NCI-H2107 treated with DMSO at 0.1 percent for 48 hours (cell line): ENCODE measurements around the gene AMOTL1.
A peak's percentile ranks its signal among the peaks of the same experiment; 100 is the strongest.
"Not testable (repeated sequence)": the region's sequence is repeated elsewhere in the genome, so short reads cannot be mapped to it uniquely, and the experiment has no call there.

ENCODE experiments used
- DNase-seq: peaks from one replicate; lab custom pipeline; 2025; ENCODE audit not compliant: unreplicated experiment; lab: John Stamatoyannopoulos, UW

Gene AMOTL1

DNA sequence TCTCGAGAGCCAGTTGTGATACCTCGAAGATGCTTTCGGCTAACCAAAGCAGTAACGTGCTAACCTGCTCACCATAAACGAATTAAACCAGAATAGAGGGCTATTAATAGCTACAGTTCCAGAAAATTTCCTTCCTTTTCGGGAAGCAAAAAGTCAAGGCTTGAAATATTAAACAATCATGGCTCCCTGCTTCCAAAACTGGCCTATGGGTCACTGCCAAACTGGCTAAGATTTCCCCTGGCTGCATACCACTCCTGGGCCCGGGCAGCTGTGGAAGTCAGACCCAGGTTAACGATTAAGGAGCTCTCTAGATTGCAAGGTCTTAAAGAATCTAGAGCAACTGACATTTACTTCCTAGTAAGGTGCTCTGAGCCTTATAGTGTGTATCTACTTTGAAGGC, 1.7 kb downstream of the AMOTL1 start:
- no peak for DNase-seq

DNA sequence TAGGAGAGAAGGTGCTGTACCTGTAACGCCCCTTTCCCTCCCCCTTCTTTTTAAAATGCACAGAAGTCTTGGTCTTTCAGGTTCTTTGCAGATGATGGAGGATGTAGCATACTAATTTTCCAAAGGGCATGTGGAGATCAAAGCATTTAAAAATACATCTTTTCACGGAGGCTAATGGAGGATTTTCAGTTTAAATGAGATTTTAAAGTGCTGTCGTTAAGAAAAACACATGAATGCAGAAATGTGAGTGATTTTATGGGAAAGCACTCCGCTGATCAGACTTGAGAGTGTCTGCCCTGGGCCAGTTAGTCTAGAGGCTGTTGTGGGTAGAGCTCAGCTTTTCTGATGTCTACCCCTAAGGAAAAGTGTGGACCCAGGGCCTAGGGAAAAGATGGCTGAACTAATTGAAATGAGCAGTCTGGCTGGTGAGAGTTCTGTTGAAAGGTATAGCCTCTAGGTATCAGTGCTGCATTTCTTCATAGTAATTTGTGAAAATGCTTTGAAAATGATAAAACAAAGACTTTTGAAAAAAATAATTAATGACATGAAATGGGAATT, 2.5 kb downstream of the AMOTL1 start:
- no peak for DNase-seq

DNA sequence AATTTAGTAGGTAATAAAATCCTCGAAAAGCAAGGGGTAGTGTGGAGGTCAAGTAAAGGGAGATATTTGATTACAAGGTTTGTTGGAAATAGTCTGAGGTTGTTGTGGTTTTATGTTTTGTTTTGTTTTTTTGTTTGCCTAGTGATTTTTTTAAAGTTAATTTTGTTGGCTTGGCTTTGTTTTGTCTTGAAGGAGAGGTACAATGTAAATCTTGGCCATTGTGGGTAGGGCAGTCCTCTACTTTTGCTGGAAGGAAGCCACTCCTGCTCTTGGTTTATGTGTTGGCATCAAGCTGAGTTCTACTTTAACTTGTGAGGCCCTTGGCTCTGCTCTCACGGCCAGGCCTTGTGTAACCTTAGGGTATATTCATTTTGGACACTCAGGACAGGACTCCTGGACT, 3.2 kb downstream of the AMOTL1 start:
- DNase-seq, result no peak

DNA sequence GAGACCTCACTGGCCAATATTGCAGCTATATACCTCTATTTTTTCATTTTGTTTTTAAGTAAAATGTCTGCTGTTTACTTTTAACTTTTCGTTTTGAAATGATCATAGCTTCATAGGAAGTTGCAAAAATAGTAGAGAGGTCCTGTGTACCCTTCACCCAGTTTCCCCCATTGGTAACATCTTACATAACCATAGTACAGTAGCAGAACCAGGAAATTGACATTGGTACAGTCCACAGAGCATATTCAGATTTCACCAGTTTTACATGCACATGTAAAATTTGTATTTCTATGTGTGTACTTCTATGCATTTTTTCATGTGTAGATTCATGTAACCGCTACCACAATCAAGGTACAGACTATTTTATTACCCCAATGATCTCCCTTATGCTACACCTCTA, 3.8 kb downstream of the AMOTL1 start:
- no peak for DNase-seq

DNA sequence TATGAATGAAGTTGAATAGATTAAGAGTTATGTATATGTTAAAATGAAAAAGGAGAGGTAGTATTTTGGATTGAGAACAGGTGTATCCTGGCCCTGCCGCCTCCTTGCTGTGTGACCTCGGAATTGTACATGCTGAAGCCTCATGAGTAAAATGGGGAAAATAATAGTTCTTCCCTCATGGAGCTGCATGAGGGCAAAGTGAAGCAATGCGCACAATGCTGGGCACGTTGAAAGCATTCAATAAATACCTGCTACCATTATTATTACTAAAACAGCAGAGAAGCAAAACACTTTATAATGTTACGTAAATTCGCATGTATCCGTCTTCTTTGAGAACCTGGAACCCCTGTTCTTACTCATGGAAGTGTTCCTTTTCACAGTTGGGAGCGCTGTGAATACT, 5.7 kb downstream of the AMOTL1 start:
- DNase-seq, result no peak

DNA sequence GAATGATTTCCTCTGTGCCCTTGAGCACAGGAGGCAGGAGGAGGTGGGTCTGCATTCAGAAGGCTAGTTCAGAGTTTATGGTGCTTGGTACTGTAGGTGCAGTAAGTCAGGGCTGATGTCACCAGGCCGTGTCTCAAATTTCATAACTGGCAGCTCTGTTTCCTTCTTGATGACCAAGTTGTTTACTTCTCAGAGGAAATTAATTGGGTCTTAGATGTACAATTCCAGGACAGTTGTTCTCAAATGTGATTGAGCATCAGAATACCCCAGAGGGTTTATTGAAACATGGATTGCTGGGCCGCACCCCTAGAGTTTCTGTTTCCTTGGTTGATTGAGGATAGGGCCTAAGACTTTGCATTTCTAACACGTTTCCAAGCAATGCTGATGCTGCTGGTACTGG, 6.2 kb downstream of the AMOTL1 start:
- DNase-seq, result peak; percentile 43

DNA sequence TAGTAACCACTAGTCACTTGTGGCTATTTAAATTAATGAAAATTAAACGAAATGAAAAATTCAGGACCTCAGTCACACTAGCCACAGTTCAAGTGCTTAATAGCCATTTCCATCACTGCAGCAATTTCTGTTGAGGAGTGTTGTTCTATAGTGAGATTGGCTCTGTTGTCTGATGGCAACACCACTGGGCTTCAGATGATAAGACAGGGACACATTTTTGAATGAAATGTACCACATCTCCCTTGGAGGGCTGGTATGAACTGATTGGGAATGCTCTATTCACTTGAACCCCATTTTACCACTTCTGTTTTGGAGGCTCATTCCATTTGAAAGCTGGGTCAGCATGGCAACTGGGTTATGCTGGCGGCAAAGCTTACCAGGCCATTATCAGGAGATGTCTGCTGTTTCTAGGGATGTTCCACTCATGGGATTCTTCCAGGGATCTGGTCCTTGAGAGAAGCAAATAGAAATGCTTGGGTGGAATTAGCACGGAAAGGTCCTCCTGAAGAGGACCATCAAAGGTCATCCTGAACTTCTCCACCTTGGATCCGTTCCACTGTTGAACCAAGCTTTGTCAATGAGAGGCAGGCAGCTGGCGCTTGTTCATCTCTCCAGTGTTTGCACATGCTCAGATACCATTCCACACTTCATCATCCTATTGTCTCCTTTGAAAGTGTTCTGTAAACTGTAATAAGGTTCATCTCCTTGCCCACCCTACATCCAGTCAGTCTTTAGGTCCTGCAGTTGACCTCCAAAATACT, 7.6 kb downstream of the AMOTL1 start:
- DNase-seq, result peak; percentile 40

DNA sequence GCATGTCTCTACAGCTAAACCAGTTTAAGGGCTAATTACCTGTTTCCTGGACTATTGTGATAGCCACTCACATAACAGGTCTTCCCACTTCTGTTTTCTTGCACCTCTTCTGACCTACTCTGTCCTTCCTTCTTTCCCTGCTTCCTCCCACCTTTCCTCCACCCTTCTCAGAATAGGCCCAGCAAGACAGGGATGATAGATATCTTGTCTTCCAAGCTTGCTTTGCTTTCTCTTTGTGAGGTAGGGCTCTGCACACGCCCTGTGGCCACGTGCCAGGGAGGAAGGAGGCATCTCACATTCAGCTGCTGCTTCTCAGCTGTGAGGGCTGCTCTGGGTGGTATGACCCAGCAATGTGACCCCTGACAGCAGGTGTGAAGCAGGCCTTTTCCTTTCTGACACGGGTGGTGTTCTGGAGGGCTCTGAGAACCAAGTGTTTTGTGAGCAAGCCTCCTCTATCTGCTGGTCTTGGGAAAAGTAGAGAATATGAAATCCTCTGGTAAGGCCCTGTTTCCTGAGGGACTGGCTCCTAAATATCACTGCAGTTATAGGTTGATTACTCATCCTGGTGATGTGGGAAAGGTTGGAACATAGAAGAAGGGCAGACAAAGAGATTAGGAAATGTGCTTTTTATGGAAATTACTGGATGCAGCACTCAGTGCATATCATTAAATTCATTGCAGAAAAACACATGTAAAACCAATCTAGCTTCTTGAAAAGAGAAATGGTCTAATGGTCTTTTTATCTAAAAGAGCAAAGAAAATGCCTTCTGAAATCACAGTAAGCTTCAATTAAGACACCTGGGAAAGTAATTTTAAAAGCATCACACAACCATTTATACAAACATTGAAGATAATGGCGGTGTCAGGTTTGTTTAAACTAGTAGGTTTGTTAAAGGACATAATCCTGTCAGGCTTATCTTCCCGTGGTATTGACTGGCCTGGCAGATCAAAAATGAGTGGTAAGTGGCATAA, 8.5 kb downstream of the AMOTL1 start:
- DNase-seq, result peak; percentile 40

DNA sequence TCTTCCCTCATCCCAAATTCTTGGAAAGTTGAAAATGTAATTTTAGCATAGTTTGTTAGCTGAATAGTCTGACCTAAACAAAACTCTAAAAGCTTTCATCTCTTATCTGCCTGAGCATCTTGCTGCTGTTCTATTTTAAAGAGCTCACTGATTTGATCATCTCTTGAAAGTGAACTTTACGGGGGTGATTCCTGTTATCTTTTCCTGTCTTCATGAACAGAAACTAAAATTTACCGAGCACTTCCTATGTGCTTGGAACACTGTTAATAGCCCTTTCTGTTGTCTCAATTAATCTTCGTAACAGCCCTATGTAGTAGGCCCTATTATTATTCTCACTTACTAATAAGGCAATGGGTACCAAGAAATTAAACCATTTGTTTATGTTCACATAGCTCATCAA, 12.3 kb downstream of the AMOTL1 start:
- DNase-seq, result no peak

DNA sequence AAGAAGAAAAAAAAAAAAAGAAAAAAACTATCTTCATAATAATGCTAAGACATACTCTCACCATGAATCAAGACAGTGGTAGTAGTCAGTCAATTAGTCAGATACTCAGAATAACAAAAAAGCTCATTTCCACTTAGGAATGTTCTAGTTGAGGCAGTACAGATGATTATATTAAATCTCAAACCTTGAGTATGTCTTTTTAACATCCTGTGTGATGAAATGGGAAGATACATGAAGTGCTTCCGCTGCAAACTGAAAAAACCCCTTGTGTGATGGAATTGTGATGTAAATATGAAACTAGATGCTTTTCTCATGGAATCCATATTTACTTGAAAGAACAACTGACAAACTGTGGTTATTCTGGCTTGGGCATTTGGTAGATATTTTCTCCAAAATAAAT, 13.7 kb downstream of the AMOTL1 start:
- DNase-seq, result no peak

DNA sequence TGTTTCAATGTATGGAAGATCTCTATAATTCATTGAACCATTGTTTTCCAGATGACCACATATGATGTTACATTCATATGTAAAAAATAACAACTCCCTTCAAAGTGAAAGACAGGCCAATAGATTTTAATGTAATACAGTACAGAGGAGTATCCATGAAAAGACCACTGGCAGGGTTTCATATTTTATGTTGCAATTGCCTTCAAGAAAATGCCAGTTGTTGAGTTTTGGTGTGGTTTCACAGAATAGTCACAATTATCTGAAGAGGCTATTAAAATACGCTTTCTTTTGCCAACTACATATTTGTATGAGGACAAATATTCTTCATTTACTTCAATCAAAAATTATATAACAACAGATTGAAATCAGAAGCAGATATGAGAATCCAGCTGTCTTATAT, 14.3 kb downstream of the AMOTL1 start:
- no peak for DNase-seq

DNA sequence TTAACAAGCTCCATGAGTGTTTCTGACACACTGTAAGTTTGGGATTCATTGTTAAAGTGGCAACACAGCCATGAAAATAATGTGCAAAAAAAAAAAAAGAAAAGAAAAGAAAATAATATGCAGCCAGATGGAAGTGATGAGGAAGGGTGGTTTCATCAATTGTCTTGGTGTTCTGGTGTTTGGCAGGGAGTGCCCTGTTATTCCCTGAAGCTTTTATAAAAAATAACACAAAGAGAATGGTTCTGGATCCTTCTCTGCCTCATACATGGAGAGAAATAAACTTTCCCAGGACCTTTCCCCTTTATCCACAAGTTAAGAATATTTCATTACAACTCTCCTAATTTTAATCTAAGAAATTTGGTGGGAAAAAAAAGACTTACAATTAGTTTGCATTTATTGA, 16.7 kb downstream of the AMOTL1 start:
- DNase-seq, result no peak

DNA sequence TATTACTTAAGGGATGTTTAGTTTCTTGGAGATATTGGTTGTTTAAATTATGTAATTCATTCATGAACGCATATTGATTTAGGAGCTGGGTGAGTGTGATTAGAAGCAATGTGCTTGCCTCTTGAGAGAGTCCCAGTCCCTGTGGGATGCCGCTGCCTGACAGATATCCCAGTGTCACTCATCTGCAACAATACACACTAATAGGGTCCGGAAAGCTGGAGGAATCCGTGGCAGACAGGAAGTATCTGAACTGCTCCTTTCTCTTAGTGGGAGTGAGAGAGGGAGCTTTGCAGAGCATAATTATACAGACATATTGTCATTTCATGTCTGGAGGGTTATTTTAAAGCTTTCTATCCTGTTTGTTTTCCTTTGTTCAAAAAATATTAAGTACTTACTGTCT, 17.4 kb downstream of the AMOTL1 start:
- no peak for DNase-seq

DNA sequence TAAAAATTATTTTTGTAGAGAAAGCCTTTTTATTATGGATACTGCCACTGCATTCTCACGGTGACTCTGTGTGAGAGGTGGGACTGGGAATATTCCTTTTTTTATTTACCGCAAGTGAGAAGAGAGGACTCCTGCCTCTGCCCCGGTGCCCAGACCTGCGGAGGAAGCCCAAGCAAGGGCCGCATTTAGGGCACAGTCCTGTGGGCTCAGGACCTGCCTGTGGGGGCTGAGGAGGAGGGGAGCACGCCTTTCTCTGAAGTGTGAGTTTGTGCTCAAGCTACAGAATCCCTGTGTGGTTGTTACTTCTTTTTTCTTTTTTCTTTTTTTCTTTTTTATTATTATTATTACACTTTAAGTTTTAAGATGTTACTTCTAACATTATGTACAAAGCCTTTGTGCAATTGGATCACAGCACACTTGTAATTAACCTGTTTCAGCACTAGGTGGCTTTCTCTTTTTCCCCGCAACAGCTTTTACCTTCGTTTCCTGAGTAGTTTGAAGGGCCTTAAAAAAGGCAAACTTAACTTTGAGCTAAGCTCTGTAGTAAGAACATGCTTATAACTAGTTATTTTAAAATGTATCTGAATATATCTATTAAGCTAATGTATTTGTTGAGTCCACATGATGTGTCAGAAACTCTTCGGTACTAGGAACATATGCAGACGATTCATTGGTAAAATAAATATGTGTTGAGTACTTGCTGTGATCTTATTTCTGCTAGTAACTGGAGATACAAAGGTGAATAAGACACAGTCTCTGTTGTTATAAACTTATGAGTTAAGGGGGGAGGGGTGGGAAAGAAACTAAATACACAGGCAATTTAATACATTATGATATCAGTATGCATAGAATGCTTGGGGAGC, 18.3 kb downstream of the AMOTL1 start:
- DNase-seq, result peak; percentile 14

DNA sequence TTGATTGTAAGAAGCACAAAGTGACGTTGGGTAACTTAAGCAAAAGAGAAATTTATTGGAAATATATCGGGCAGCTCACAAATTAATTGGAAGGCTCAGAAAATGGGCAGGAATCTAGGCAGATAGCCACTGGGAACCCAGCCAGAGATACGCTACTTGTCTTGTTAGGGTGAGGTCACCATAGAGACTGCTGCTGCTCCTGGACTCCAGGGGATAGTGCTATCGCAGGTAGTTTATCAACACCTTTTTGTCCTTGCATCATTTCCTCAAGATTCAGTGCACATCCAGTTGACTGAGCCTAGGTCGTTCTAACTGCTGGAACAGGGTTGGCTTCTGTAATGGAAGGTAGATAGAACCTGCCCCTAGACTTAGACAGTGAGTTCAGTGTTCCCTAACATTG, 19.6 kb downstream of the AMOTL1 start:
- no peak for DNase-seq

DNA sequence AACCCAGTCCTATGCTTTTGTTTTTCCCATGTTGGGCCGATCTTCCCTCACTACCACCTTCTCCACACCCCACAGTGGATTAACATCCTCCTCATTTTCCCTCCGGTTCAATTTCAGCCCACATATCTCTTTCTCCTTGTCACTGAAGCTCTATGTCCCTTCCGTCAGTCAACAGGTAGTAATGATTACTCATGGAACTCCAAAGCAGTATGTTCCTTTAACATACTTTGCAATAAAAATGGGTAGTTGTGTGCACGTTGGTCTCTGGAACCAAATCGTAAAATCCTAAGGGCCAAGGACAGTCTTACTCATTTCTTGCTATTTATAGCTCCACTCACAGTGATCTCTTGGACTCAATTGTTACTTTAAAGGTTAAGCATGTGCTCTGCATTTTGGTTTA, 20.2 kb downstream of the AMOTL1 start:
- DNase-seq, result no peak

DNA sequence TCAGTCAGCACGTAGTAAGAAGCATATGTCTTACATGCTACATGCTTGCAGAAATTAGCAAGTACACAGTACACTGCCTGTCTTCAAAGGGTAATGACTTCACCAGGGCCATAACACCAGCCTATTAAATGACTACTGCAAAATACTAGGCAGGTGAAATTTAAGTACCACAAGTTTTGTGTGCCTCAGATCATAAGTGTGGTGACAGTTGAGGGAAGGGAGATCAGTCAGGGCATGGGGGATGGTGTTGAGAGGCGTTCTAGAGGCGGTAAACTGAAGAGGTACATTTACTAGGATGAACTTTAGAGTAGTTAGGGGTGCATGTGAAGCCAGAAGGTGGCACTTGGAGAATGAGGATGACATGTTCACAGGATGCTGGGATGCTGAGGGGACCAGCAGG, 22.0 kb downstream of the AMOTL1 start:
- no peak for DNase-seq

DNA sequence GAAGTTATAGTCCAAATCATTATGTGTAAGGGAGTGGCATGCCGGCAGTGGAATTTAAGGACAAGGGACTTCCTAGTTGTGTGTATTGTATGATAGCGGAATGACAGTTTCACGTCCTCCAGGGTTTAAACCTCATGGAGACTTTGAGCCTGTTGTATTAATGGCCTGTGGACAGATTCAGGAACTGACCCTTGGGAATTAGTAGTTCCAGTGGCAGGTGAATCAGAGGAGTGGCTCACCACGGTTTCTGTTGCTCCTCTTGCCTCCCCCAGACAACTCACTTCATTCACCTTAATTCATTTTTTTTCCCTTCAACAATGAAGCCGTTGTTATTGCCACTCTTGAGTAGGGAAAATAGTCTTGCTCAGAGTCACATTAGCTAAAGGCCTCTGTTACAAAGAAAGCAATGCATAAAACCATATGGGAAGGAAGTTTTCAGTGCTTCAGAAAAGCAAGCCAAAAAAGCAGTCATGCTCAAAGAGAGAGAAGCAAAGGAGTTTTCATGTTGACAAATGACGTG, 22.6 kb downstream of the AMOTL1 start:
- DNase-seq, result no peak

DNA sequence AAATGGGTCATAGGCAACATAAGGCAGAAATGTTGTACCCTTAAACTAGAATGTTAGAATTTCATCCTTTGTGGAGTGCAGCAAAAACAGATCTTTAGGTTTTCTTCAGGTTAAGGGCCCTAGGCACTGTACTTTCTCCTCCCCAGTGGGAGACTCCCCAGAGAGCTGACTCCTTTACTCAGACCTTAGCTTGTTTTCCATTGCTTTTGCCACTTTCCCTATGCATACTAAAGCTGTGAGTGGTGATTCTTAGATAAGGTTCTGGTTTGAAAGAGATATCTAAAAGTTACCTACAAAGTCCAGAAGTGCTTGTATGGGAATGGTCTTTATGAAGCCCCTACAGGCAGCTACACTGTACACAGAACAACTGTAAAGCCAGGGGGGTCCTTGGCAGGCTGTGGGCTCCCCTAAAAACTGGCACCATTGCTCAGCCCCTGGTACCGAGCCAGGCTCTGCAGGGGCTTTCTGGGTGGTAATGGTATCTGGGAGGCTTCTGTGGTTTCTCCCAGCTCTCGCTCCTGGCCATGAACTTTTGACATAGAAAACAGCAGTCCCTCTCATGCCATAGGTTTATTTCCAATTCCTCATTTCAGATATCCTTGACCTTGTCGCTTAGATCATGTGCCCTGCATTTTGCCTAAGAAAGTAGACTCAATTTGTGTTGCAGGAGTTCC, 23.2 kb downstream of the AMOTL1 start:
- no peak for DNase-seq

DNA sequence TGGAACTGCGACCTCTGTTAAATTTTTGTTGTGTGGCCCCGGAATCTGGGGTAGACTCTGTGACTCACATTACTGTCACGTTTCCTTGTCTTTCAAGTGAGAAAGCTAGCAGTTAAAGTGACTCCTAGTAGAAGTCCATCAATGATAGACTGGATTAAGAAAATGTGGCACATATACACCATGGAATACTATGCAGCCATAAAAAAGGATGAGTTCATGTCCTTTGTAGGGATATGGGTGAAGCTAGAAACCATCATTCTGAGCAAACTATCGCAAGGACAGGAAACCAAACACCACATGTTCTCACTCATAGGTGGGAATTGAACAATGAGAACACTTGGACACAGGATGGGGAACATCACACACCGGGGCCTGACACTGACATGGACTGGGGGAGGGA, 23.8 kb downstream of the AMOTL1 start:
- not testable (repeated sequence) for DNase-seq
